Panc1 (cell line): Measurements from ENCODE around the gene MYCBP2. TPM values are rescaled to one million over a fixed set of nuclear protein-coding genes. Genes with fewer than 3 reads are reported as not detected.

Experiments used
- ATAC-seq: fragments of 200-7000 bp; cut with Tn5 transposase; 2 replicates; pipeline ENCODE4 v1.9.1; 2020; ENCODE audit warnings: mild to moderate bottlenecking, moderate library complexity
- BruUV-seq: library from RNA; stranded (reverse); fragments of 400-500 nt; replicated peaks from 2 replicates; lab custom pipeline; 2021; lab: Mats Ljungman, UMichigan
- CTCF ChIA-PET: fragments of 300-600 bp; sonication (Branson Sonifier 250); formaldehyde crosslinking; loops from one replicate; lab custom pipeline; 2022; ENCODE audit warnings: antibody characterized with exemption; lab: Charles Lee
- POLR2A ChIA-PET: fragments of 300-600 bp; sonication (Branson Sonifier 250); formaldehyde crosslinking; loops from one replicate; lab custom pipeline; 2022; ENCODE audit warnings: antibody characterized with exemption; lab: Charles Lee
- DNase-seq: peaks from one replicate; pipeline ENCODE4 v3.0.0-alpha.2; 2010; ENCODE audit warnings: low read depth, low spot score
- H3K27ac ChIP-seq: 2 replicates; pipeline ENCODE4 v1.5.1; 2011; ENCODE audit warnings: mild to moderate bottlenecking, low read length, inconsistent platforms
- H3K27me3 ChIP-seq: fragments of 200-500 bp; sonication (Bioruptor generic); 2 replicates; pipeline ENCODE4 v1.6.0; 2014; ENCODE audit warnings: low read length, inconsistent platforms; ENCODE audit not compliant: control insufficient read depth, insufficient read depth
- H3K36me3 ChIP-seq: fragments of 200-500 bp; sonication (Bioruptor generic); 2 replicates; pipeline ENCODE4 v1.5.1; 2014; ENCODE audit warnings: inconsistent platforms, mild to moderate bottlenecking, low read length, moderate library complexity; ENCODE audit not compliant: control insufficient read depth, insufficient read depth
- H3K4me1 ChIP-seq: 2 replicates; pipeline ENCODE4 v1.5.1; 2011; ENCODE audit warnings: inconsistent platforms, mild to moderate bottlenecking, low read length, moderate library complexity; ENCODE audit not compliant: control insufficient read depth, insufficient read depth
- H3K4me3 ChIP-seq, 2 experiments: 2 replicates each; pipeline ENCODE4 v1.5.1; 2011 to 2012; ENCODE audit warnings: low read depth in 2 of 2, low read length in 2 of 2, mild to moderate bottlenecking in 2 of 2, inconsistent platforms in 1 of 2, moderate library complexity in 1 of 2
- H3K9me3 ChIP-seq: fragments of 200-500 bp; sonication (Bioruptor generic); 2 replicates; pipeline ENCODE4 v1.5.1; 2014; ENCODE audit warnings: low read depth, mild to moderate bottlenecking, inconsistent platforms, low read length, moderate library complexity; ENCODE audit not compliant: control insufficient read depth, insufficient read depth
- CTCF ChIP-seq: fragments of 450-650 bp; IDR thresholded peaks from 2 replicates; pipeline ENCODE4 v1.5.1; 2017; ENCODE audit warnings: mild to moderate bottlenecking
- POLR2AphosphoS5 ChIP-seq: IDR thresholded peaks from 2 replicates; pipeline ENCODE4 v1.6.1; 2012; ENCODE audit warnings: mild to moderate bottlenecking, low read depth, low read length, moderate library complexity
- REST ChIP-seq, 2 experiments: IDR thresholded peaks; 2 replicates each; pipeline ENCODE4 v1.6.1; 2011 to 2012; ENCODE audit warnings: low read depth in 2 of 2, control low read depth in 1 of 2, low read length in 1 of 2, mild to moderate bottlenecking in 1 of 2, moderate library complexity in 1 of 2; ENCODE audit not compliant: insufficient read depth in 1 of 2
- SIN3A ChIP-seq: IDR thresholded peaks from 2 replicates; pipeline ENCODE4 v1.6.1; 2012; ENCODE audit warnings: low read depth, mild to moderate bottlenecking, low read length, moderate library complexity, borderline replicate concordance; ENCODE audit not compliant: insufficient read depth
- TCF7L2 ChIP-seq: IDR thresholded peaks from 2 replicates; pipeline ENCODE4 v1.6.1; 2011; ENCODE audit warnings: mild to moderate bottlenecking, low read depth, low read length, inconsistent platforms
- in situ Hi-C: cut with HindIII; loops from 2 replicates; pipeline ENCODE4 v1.10.0; 2016; ENCODE audit warnings: low sequenced_read_pairs, low pct_unique_long_range_greater_than_20kb
- intact Hi-C: fragments of 100-400 bp; cut with micrococcal nuclease; formaldehyde crosslinking; loops from one replicate; pipeline ENCODE4 v1.10.0; 2022; ENCODE audit not compliant: unreplicated experiment
- total RNA-seq: library from RNA; stranded (reverse); gene quantifications from one replicate; pipeline ENCODE4 v1.2.1, GENCODE V29; 2021; ENCODE audit not compliant: unreplicated experiment

Gene MYCBP2
- total RNA-seq, 1 experiment from 2014 or later, result 41.4 TPM

DNA sequence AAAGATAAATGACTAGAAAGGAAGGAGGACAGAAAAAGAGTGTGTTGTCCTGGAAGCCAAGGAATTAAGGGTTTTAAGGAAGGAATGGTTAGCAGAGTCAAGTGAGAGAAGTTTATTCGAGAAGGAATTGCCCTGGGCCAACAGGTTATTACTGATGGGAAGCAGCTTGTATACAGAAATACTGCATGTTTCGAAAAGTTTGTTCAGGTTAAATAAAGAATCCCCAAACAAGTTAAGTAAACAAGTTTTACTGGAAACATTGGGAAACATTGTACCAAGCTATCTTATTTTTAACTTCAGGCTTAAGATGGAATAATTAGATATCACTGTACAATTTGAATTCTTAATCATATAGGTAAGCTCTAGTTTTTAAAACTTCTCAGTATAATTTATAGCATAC lies 271.7 kb downstream of the MYCBP2 start:
- Histone ChIP-seq H3K4me3 (no peak overlapping the region), H3K27ac (no peak overlapping the region), H3K27me3 (no peaks in the 10 kb centered on the region), H3K36me3 (peaks cover 15% of the 10 kb centered on the region), H3K4me1 (no peaks in the 10 kb centered on the region), H3K9me3 (no peaks in the 10 kb centered on the region)
- intact Hi-C loops, result no loop called here
- CTCF ChIA-PET, result no interaction called here
- POLR2A ChIA-PET, result no interaction called here
- no TSS peak for BruUV-seq
- ATAC-seq (no peak), DNase-seq (no peak)
- in situ Hi-C loops, result no loop called here
- TF ChIP-seq REST (IDR thresholded peaks at IDR 0.05; ENCODE audit: insufficient read depth in 1 of 2, low read depth in 2 of 2, low read length in 1 of 2), result no peak
- TF ChIP-seq POLR2AphosphoS5, result no peak
- TF ChIP-seq TCF7L2, result no peak
- TF ChIP-seq CTCF, result no peak
- no peak for TF ChIP-seq SIN3A

GRCh38 chr13:77053192-77053591 lies 273.7 kb downstream of the MYCBP2 start:
- H3K36me3 ChIP-seq, result peaks cover 15% of the 10 kb centered on the region
- CTCF ChIA-PET, result no interaction called here
- ATAC-seq, result no peak
- H3K27ac ChIP-seq, result no peak overlapping the region
- POLR2A ChIA-PET, result no interaction called here
- H3K9me3 ChIP-seq, result no peaks in the 10 kb centered on the region
- no peak for DNase-seq
- TF ChIP-seq POLR2AphosphoS5 (no peak), TCF7L2 (no peak), SIN3A (no peak), CTCF (no peak), REST (IDR thresholded peaks at IDR 0.05; ENCODE audit: insufficient read depth in 1 of 2, low read depth in 2 of 2, low read length in 1 of 2) (no peak)
- in situ Hi-C loops (no loop called here), intact Hi-C loops (no loop called here)
- BruUV-seq, result no TSS peak
- H3K4me3 ChIP-seq, result no peak overlapping the region
- H3K27me3 ChIP-seq, result no peaks in the 10 kb centered on the region
- no peaks in the 10 kb centered on the region for H3K4me1 ChIP-seq
